B cell (primary cell): Measurements from ENCODE around the gene SUMO3. TPM values are rescaled to one million over a fixed set of nuclear protein-coding genes. Genes with fewer than 3 reads are reported as not detected.

Experiments used
- ATAC-seq: fragments of 200-7000 bp; cut with Tn5 transposase; one replicate; pipeline ENCODE4 v1.10.0; 2021; ENCODE audit warnings: low read depth, mild to moderate bottlenecking, moderate number of reproducible peaks, moderate library complexity
- CTCF ChIA-PET: fragments of 350-600 bp; sonication (Branson Sonifier 250); formaldehyde crosslinking; loops from one replicate; lab custom pipeline; 2021; ENCODE audit warnings: antibody characterized with exemption, inconsistent platforms; lab: Charles Lee
- POLR2A ChIA-PET: fragments of 350-600 bp; sonication (Branson Sonifier 250); formaldehyde crosslinking; loops from one replicate; lab custom pipeline; 2021; ENCODE audit warnings: antibody characterized with exemption; lab: Charles Lee
- DNase-seq: peaks from one replicate; pipeline ENCODE4 v3.0.0; 2013
- H2AFZ ChIP-seq: 2 replicates; pipeline ENCODE4 v1.6.1; 2012; ENCODE audit warnings: mild to moderate bottlenecking, low read depth, low read length; ENCODE audit not compliant: insufficient read depth, poor library complexity, severe bottlenecking
- H3K27ac ChIP-seq, 2 donors: 1 replicate in 1 of 2; 2 replicates in 1 of 2; pipeline ENCODE4 v1.5.1; 2012 to 2013; ENCODE audit warnings: low read length in 2 of 2, mild to moderate bottlenecking in 2 of 2, moderate library complexity in 1 of 2
- H3K27me3 ChIP-seq, 4 experiments: fragments of 200-600 bp in 1 of 4; sonication (generic) in 1 of 4; replicated peaks in 1 of 4; 1 replicate in 2 of 4; 2 replicates in 2 of 4; pipeline versions ENCODE4 v1.6.1 to v1.7.0; 2013 to 2016; ENCODE audit warnings: low read length in 3 of 4, mild to moderate bottlenecking in 2 of 4, mixed read lengths in 1 of 4, moderate library complexity in 1 of 4; ENCODE audit not compliant: insufficient read depth in 4 of 4, control insufficient read depth in 3 of 4; ENCODE audit errors: control extremely low read depth in 1 of 4
- H3K36me3 ChIP-seq, 2 experiments: replicated peaks in 1 of 2; 1 replicate in 1 of 2; 2 replicates in 1 of 2; pipeline versions ENCODE4 v1.6.1 to v1.7.1; 2013; ENCODE audit warnings: low read length in 1 of 2; ENCODE audit not compliant: insufficient read depth in 2 of 2, control insufficient read depth in 1 of 2; ENCODE audit errors: control extremely low read depth in 1 of 2, extremely low read depth in 1 of 2
- H3K4me1 ChIP-seq, 2 donors: fragments of 200-600 bp in 1 of 2; sonication (generic) in 1 of 2; 1 replicate in 1 of 2; 2 replicates in 1 of 2; pipeline versions ENCODE4 v1.5.1 to v1.6.1; 2013 to 2017; ENCODE audit warnings: low read length in 2 of 2; ENCODE audit not compliant: control insufficient read depth in 2 of 2, insufficient read depth in 2 of 2
- H3K4me2 ChIP-seq: replicated peaks from 2 replicates; pipeline ENCODE3; 2012; ENCODE audit warnings: mild to moderate bottlenecking, low read depth, low read length; ENCODE audit not compliant: poor library complexity, severe bottlenecking
- H3K4me3 ChIP-seq, 5 experiments: fragments of 200-600 bp in 1 of 5; sonication (generic) in 1 of 5; 1 replicate in 3 of 5; 2 replicates in 2 of 5; pipeline versions ENCODE4 v1.5.1 to v1.7.0; 2011 to 2016; ENCODE audit warnings: low read length in 4 of 5, mild to moderate bottlenecking in 4 of 5, low read depth in 2 of 5, control low read depth in 1 of 5, moderate library complexity in 1 of 5; ENCODE audit not compliant: insufficient read depth in 1 of 5; ENCODE audit errors: control extremely low read depth in 1 of 5, extremely low read depth in 1 of 5
- H3K79me2 ChIP-seq: fragments of 200-600 bp; sonication (generic); one replicate; pipeline ENCODE4 v1.6.0; 2016; ENCODE audit warnings: low read length; ENCODE audit not compliant: control insufficient read depth, insufficient read depth
- H3K9ac ChIP-seq: fragments of 200-600 bp; sonication (generic); 2 replicates; pipeline ENCODE4 v1.6.1; 2017; ENCODE audit warnings: mild to moderate bottlenecking, low read length, moderate library complexity
- H3K9me3 ChIP-seq, 3 donors: one replicate each; pipeline versions ENCODE4 v1.6.1 to v1.7.1; 2013; ENCODE audit warnings: low read length in 2 of 3; ENCODE audit not compliant: control insufficient read depth in 2 of 3, insufficient read depth in 1 of 3; ENCODE audit errors: control extremely low read depth in 1 of 3
- H4K20me1 ChIP-seq: 2 replicates; pipeline ENCODE4 v1.6.0; 2012; ENCODE audit warnings: mild to moderate bottlenecking, low read length; ENCODE audit not compliant: insufficient read depth, control insufficient read depth, poor library complexity, severe bottlenecking
- H3K27ac Mint-ChIP-seq: one replicate; pipeline ENCODE4 v1.8.0; 2021; ENCODE audit warnings: mixed read lengths
- H3K27me3 Mint-ChIP-seq: one replicate; pipeline ENCODE4 v1.8.0; 2021; ENCODE audit warnings: mixed read lengths
- H3K4me1 Mint-ChIP-seq: one replicate; pipeline ENCODE4 v1.8.0; 2021; ENCODE audit warnings: mixed read lengths
- H3K4me3 Mint-ChIP-seq: one replicate; pipeline ENCODE4 v1.8.0; 2021; ENCODE audit warnings: mixed read lengths
- H3K9me3 Mint-ChIP-seq: one replicate; pipeline ENCODE4 v1.8.0; 2022; ENCODE audit warnings: mixed read lengths; ENCODE audit not compliant: insufficient read depth
- CTCF ChIP-seq: fragments of 200-600 bp; IDR thresholded peaks from one replicate; pipeline ENCODE4 v1.8.0; 2022; ENCODE audit warnings: antibody characterized with exemption, mild to moderate bottlenecking
- EZH2 ChIP-seq: IDR thresholded peaks from 2 replicates; pipeline ENCODE4 v1.6.1; 2012; ENCODE audit warnings: borderline replicate concordance, low read depth, mild to moderate bottlenecking, moderate library complexity, low read length; ENCODE audit not compliant: insufficient read depth, poor library complexity, severe bottlenecking
- WGBS: methylation state at CpG from one replicate; pipeline ENCODE4 v1.1.5; 2013; ENCODE audit warnings: missing lambda C conversion rate; ENCODE audit not compliant: insufficient coverage; 5-methylcytosine and 5-hydroxymethylcytosine counted together
- intact Hi-C: fragments of 100-400 bp; cut with micrococcal nuclease; formaldehyde crosslinking; loops from one replicate; pipeline ENCODE4 v1.10.0; 2022
- polyA plus RNA-seq: library from polyadenylated mRNA; depleted of rRNA; stranded (reverse); fragments of >200 nt; gene quantifications from 2 replicates; pipeline ENCODE4 v1.2.3, GENCODE V29; 2012
- total RNA-seq, 2 donors: library from RNA; stranded (reverse); fragments of 120-200 nt in 1 of 2; gene quantifications; 1 replicate in 1 of 2; 2 replicates in 1 of 2; pipeline versions ENCODE4 v1.2.3 to v1.2.4, GENCODE V29; 2013 to 2022

Gene SUMO3
- total and polyA plus RNA-seq, 2 donors (not counting 1 experiment from before 2014, with no cell fraction given): 37.6 to 44.8 TPM

DNA sequence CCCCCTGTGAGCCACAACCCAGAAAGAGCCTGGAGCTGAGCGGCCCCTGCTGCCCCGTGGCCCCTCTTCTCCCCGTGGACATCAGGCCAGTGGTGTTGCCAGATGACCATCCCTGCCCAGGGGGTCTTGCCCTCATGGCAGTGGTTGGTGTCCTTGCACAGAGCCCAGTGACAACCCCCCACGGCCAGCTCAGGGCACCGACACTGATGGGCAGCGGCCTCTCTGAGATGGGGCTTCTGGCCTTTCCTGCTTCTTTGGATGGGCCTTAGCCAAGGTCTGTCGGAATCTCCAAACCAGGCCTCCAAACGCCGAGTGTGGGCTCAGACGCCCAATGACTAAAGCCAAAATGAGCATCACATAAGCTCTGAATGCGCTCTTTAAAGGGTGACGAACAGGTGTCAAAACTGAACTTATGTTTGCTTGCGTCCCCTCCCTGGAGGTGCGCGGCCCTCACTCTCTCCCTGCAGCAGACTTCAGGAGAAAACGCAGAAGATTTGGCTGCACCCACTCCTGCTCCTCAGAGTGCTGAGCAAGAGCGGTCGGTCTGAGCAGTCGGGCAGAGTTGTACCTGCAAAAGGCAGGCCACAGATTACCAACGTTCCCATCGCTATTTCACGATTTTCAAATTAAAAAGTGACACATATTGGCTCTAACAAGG, 58.1 kb downstream of the SUMO3 start:
- peaks cover 3% of the 10 kb centered on the region for H3K27me3 Mint-ChIP-seq
- H3K4me1 ChIP-seq: no peaks in the 10 kb centered on the region
- no peak overlapping the region for H3K27ac ChIP-seq
- H3K4me2 ChIP-seq: no peak overlapping the region
- TF ChIP-seq CTCF: no peak
- no peak for TF ChIP-seq EZH2
- ATAC-seq (no peak), DNase-seq (no peak)
- H3K4me1 Mint-ChIP-seq: no peaks in the 10 kb centered on the region
- no peak overlapping the region for H3K9ac ChIP-seq
- H3K36me3 ChIP-seq: no peaks in the 10 kb centered on the region
- H4K20me1 ChIP-seq: no peaks in the 10 kb centered on the region
- H3K27ac Mint-ChIP-seq: no peak overlapping the region
- H3K9me3 ChIP-seq: peaks cover 0 to 9% (median 0%) of the 10 kb centered on the region in 3 donors
- no peak overlapping the region for H2AFZ ChIP-seq
- CTCF ChIA-PET: no interaction called here
- H3K9me3 Mint-ChIP-seq: no peaks in the 10 kb centered on the region
- H3K27me3 ChIP-seq: no peaks in the 10 kb centered on the region
- H3K4me3 ChIP-seq: no peak overlapping the region
- WGBS: 85% methylated on average over 22 of the region's 22 CpGs
- POLR2A ChIA-PET: no interaction called here
- intact Hi-C loops: no loop called here
- H3K79me2 ChIP-seq: no peaks in the 10 kb centered on the region
- H3K4me3 Mint-ChIP-seq: no peak overlapping the region

GRCh38 chr21:44758781-44759627, 58.9 kb downstream of the SUMO3 start:
- intact Hi-C loops: no loop called here
- no peaks in the 10 kb centered on the region for H3K36me3 ChIP-seq
- no peak overlapping the region for H3K4me2 ChIP-seq
- H3K9ac ChIP-seq: no peak overlapping the region
- WGBS: 80% methylated on average over 26 of the region's 26 CpGs
- Mint-ChIP-seq H3K27me3 (peaks cover 4% of the 10 kb centered on the region), H3K4me3 (no peak overlapping the region), H3K4me1 (no peaks in the 10 kb centered on the region), H3K9me3 (no peaks in the 10 kb centered on the region), H3K27ac (no peak overlapping the region)
- no peak overlapping the region for H3K27ac ChIP-seq
- no peaks in the 10 kb centered on the region for H3K27me3 ChIP-seq
- TF ChIP-seq CTCF: no peak
- no peak for TF ChIP-seq EZH2
- no peak for ATAC-seq
- H3K9me3 ChIP-seq: peaks cover 0 to 9% (median 0%) of the 10 kb centered on the region in 3 donors
- ChIA-PET CTCF (interaction anchor here (0.5 kb wide), 1 partner anchor 35 kb away, joined by 3 read pairs; no protein-coding TSS in a partner anchor), POLR2A (no interaction called here)
- no peak overlapping the region for H3K4me3 ChIP-seq
- no peaks in the 10 kb centered on the region for H3K79me2 ChIP-seq
- H4K20me1 ChIP-seq: no peaks in the 10 kb centered on the region
- no peaks in the 10 kb centered on the region for H3K4me1 ChIP-seq
- no peak for DNase-seq
- no peak overlapping the region for H2AFZ ChIP-seq
